Uterus (tissue), 2 donors: ENCODE data around the gene STAB1.

Experiments used
- CTCF ChIP-seq, 4 experiments: fragments of 200-600 bp in 2 of 4; fragments of 450-650 bp in 2 of 4; sonication (generic) in 2 of 4; IDR thresholded peaks; one replicate each; pipeline ENCODE4 v1.5.1; 2016 to 2019; ENCODE audit warnings: antibody characterized with exemption in 4 of 4, mild to moderate bottlenecking in 2 of 4, moderate library complexity in 1 of 4
- POLR2A ChIP-seq, 2 donors: fragments of 450-650 bp; IDR thresholded peaks; one replicate each; pipeline ENCODE4 v1.6.1; 2016; ENCODE audit warnings: antibody characterized with exemption in 2 of 2, mild to moderate bottlenecking in 1 of 2, moderate library complexity in 1 of 2

- no peak for TF ChIP-seq CTCF (IDR thresholded peaks at IDR 0.05)
- no peak for TF ChIP-seq POLR2A (IDR thresholded peaks at IDR 0.05)
These were observed 39.4 kb downstream of the STAB1 start for GRCh38 chr3:52534281-52535183.
